ENCODE measurements around the gene ANKRD28.
"Not testable (repeated sequence)": the region's sequence is repeated elsewhere in the genome, so short reads cannot be mapped to it uniquely, and the experiment has no call there.

ANKRD28 gene

GRCh38 chr3:15629860-15630597, 167.8 kb downstream of the ANKRD28 start:
- Mint-ChIP-seq H3K36me3 (ENCODE audit: low read depth) (no peaks in the 10 kb centered on the region), H3K27ac (peak overlapping the region; percentile 69), H3K4me1 (ENCODE audit: low read depth) (peaks cover 56% of the 10 kb centered on the region), H3K27me3 (no peaks in the 10 kb centered on the region), H3K9me3 (no peaks in the 10 kb centered on the region), H3K4me3 (peak overlapping the region; percentile 26)
- DNase-seq = no peak

- peaks cover 61% of the 10 kb centered on the region for H3K4me1 Mint-ChIP-seq (ENCODE audit: low read depth)
- no peak overlapping the region for H3K27ac Mint-ChIP-seq
- H3K36me3 Mint-ChIP-seq (ENCODE audit: low read depth) = no peaks in the 10 kb centered on the region
- H3K27me3 Mint-ChIP-seq = no peaks in the 10 kb centered on the region
- H3K9me3 Mint-ChIP-seq = no peaks in the 10 kb centered on the region
- no peak for DNase-seq
- H3K4me3 Mint-ChIP-seq = no peak overlapping the region
These were observed 168.8 kb downstream of the ANKRD28 start for GRCh38 chr3:15628967-15629366.

- Mint-ChIP-seq H3K27me3 (no peaks in the 10 kb centered on the region), H3K27ac (peak overlapping the region; percentile 86), H3K4me3 (peak overlapping the region; percentile 43), H3K9me3 (peaks cover 25% of the 10 kb centered on the region), H3K36me3 (ENCODE audit: low read depth) (peaks cover 36% of the 10 kb centered on the region), H3K4me1 (ENCODE audit: low read depth) (peaks cover 27% of the 10 kb centered on the region)
- DNase-seq = no peak
These were observed 174.0 kb downstream of the ANKRD28 start for GRCh38 chr3:15623535-15624440.

- peaks cover 18% of the 10 kb centered on the region for H3K4me1 Mint-ChIP-seq (ENCODE audit: low read depth)
- not testable (repeated sequence) for H3K27ac Mint-ChIP-seq, H3K27me3 Mint-ChIP-seq, DNase-seq, H3K4me3 Mint-ChIP-seq
- H3K9me3 Mint-ChIP-seq = peaks cover 25% of the 10 kb centered on the region
- peaks cover 37% of the 10 kb centered on the region for H3K36me3 Mint-ChIP-seq (ENCODE audit: low read depth)
These were observed 177.9 kb downstream of the ANKRD28 start for GRCh38 chr3:15619659-15620464.

Measured in activated T-cell treated with anti-CD3 and anti-CD28 coated beads, Interleukin-2, amount 50 U/mL, for 24 hours (primary cell).